Measurements from ENCODE around the gene RPS13.

- TF ChIP-seq MAX (IDR thresholded peaks at IDR 0.05; ENCODE audit: low read depth, low read length) = no peak
- peak; percentile 82 for TF ChIP-seq CTCF (IDR thresholded peaks at IDR 0.05; ENCODE audit: low read depth, low read length)
Measured at GRCh38 chr11:17063171-17064002, 14.1 kb downstream of the RPS13 start.

Measured in NB4 (cell line).